ENCODE results near the gene PI4KA.

PI4KA gene

DNA sequence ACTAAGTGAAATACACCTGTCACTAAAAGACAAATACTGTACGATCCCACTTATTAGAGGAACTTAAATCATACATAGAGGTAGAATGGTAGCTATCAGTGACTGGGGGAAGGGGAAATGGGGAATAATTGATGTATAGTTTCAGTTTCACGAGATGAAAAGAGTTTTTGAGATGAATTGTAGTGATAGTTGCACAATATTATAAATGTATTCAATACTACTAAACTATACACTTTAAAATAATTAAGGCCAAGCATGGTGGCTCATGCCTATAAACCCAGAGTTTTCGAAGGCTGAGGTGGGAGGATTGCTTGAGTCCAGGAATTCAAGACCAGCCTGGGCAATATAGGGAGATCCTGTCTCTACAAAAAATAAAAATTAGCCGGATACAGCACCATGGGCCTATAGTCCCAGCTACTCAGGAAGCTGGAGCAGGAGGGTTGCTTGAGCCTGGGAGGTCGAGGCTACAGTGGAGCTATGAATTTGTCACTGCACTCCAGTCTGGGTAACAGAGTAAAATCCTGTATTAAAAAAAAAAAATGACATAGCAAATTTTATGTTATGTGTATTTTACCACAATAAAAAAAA is 44.3 kb downstream of the PI4KA start:
- no peak for DNase-seq

- no peak for DNase-seq
Observed at GRCh38 chr22:20813056-20813455, 45.6 kb downstream of the PI4KA start.

- no peak for DNase-seq
Observed at GRCh38 chr22:20811971-20812660, 46.5 kb downstream of the PI4KA start.

DNA sequence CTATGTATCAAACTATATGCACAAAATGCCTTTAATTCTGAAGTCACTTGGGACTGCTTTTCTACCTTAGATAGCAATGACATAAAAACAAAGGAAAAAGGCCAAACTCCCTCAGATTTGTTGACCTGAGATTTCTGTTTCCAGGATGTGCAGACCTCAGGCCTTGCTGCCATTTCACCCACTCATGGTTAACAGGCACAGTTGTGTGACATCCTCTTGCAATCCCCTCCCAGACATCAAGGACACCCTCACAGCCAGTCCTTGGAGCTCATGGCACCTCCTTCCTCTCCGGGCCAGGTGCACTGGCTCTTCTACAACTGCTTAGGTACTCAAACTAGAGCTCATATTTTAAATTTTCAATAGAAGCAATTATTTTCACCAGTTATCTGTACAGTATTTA is 47.4 kb downstream of the PI4KA start:
- no peak for DNase-seq

DNA sequence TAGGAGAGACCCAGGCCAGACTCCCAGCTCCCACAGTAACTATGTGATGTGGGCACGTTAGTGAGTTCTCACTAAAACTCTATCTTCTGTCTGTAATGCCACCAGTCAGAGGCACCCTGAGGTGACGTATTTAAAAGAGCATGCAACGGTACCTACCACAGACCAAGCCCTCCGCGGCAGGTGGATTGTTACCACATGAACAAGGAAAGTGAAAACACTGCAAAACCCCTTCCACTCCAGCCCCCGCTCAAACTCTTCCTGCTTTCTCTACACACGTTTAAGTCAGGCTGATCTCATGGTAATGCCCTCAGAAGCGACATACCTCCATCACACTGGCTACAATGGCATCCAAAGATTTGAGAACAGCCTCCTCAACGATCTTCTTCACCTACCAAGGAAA is 48.0 kb downstream of the PI4KA start:
- no peak for DNase-seq

DNA sequence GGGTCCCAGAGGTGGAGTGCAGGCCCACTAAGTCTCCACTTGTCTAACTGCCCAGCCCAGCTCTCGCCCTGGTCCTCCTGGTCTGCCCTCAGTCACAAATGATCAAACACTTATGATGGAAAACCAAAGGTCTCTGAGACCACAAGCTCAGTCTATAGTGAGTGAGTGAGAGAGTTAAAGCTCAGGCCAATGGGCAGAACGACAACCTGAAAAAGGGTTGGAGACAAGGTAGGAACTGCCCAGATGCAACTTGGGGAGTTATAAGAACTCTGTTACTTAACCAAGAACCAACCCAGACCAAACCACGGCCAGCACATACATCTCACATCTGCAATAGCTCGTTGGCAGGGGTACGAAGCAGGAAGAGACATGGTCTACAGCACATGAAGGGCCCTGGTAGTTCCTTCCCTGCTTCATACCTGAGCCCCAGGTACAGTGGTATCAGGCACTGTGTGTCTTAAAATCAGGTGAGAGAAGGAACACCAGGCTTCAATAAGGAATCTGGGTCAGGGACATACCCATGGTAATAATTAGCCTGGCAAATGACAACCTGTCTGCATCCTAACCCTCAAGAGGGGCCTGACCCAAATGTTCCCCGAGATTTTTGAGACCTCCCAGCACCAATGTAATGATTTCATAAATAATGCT is 48.9 kb downstream of the PI4KA start:
- no peak for DNase-seq

- no peak for DNase-seq
Observed at GRCh38 chr22:20808844-20809243, 49.8 kb downstream of the PI4KA start.

- no peak for DNase-seq
Observed at GRCh38 chr22:20807315-20807752, 51.3 kb downstream of the PI4KA start.

- no peak for DNase-seq
Observed at GRCh38 chr22:20805972-20806471, 52.6 kb downstream of the PI4KA start.

DNA sequence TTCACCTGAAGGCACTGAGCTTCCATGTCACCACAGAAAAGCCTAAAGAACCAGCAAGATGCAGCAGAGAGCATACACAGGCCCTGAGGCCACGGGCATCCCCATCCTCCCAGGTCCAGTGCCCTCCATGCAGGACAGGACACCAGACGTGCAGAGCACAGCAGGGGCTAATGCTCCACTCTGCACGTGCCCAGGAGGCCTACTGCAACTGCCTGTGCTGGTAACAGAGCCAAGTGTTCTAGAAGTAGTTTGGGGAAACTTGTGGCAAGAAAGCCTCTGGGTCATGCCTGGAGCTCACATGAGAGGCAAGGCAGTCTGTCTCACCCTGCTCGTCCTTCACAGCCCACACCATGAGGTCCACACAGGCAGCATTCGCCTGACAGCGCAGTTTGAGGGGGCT is 54.0 kb downstream of the PI4KA start:
- DNase-seq = no peak

GRCh38 chr22:20803696-20804324 is 54.8 kb downstream of the PI4KA start:
- DNase-seq = peak; percentile 33

GRCh38 chr22:20802922-20803553 is 55.6 kb downstream of the PI4KA start:
- no peak for DNase-seq

- DNase-seq = no peak
Observed at GRCh38 chr22:20802452-20802851, 56.2 kb downstream of the PI4KA start.

GRCh38 chr22:20799449-20799848 is 59.2 kb downstream of the PI4KA start:
- DNase-seq = no peak

GRCh38 chr22:20798974-20799373 is 59.6 kb downstream of the PI4KA start:
- DNase-seq = no peak

DNA sequence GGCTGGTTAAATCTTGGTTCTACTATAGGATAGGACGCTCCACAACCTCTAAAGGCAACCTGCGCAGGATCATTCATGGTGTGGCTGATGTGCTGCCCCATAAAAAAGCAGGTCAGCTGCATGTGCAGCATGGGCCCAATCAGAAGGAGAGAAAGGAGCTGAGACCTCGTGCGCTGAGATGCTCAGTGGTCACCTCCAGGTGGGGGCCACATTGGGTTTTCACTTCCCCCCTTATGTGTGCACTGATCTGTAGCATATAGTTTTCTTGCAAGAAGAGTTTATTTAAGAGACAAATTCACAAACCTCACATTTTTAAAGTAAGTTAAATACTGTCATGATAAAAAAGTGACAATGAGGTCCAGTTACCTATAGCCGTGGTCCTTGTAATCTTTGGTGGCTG is 60.4 kb downstream of the PI4KA start:
- no peak for DNase-seq

DNA sequence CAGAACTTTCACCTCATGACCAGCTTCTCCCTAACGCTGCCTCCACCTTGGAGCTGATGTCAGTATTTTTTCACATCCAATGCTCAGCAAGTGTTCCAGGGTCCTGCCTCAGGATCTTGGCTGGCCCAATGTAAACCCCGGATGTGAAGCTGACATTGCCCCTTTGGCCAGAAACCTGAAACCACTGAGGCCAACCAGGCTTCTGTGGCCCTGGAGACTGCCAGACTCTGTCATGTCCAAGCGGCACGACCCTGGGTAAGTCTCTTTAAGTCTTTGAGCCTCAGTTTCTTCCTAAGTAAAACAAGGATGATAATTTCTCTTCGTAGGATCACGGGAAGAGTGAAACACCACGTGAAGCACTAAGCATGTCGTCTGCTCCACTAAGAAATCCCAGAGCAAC is 61.9 kb downstream of the PI4KA start:
- no peak for DNase-seq

DNA sequence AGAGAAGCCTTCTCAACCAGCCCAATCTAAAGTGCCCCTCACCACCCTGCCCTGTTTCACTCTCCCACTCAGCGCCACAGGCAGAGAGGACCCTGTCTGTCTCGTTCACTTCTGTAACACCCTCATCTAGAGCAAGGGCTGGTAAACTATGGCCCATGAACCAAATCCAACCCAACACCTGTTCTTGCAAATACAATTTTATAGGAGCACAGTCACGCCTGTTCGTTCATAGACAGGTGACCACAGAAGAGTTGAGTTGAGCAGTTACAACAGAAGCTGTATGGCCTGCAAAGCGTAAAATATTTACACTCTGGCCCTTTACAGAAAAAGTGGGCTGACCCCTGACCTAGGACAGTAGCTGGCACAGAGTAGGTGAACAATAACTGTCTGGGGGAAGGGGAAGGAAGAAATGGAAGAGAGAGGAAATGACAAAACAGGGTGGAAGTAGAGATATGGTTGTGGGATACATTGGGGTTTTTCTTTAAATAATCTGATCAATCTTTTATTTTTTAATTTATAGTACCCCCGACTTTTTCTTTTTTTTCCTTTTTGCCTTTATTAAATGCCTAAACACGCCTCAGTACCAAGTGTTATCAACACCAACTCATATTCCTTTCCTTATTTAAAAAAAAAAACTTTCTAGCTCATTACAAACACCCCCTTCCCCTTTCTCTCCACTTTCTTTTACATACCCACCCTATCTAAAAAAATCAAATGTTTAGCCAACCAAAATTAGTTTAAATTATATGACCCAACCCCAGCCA is 63.8 kb downstream of the PI4KA start:
- DNase-seq = no peak

GRCh38 chr22:20793748-20794649 is 64.6 kb downstream of the PI4KA start:
- no peak for DNase-seq

DNA sequence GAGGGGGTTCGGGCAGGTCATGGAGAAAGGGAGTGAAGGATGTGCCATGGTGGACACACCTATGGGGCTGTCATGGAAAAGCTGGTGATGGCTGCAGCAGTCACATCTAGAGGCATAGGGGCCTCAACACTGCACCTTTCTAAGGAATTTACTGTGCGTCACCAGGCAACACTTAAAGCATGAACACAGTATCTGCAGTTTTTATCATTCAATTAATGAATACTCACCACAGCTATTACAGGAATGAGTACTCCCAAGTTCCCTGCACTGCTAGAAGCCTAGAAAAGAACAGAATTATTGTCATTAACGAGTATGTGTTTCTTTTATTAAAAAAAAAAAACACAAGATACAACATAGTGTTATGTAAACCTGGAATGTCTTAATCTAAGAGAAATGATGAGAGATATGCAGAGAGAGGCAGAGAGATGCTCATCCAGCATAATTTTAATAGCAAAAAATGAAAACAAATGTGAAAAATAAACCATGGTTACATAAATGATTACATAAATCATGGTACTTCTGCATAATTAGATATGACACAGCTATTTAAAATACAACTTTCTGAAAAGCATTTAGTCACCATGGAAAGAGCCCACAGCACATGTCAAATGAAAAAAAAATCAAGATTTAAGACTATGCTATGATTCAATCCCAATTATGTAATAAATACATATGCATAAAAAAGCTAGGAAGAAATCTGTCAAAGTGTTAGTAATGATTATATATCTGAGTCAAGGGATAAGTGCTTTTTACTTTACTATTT is 65.5 kb downstream of the PI4KA start:
- no peak for DNase-seq
